Measurements from ENCODE around the gene COBLL1. TPM values are rescaled to one million over a fixed set of nuclear protein-coding genes. Genes with fewer than 3 reads are reported as not detected.

COBLL1 gene
- total RNA-seq, 1 experiment from 2014 or later: 0.89 TPM

DNA sequence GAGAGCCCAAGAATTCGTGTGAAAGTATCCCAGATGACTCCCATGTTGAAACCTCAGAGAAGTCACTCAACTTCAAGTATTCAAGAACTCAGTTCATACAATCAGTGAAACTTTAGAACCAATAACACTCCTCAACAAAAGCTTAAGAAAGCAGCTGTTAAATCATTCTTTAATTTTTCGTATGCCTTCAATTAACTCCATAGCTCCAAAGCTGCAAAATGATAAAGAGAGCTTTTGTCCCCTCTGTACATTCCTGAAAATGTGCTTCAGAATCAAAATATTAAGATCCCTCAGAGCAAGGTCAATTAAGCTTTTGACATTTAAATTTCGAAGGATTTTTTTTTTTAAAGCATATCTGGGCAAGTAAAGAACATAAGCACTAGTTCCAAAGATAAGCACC, 4.7 kb downstream of the COBLL1 start:
- Histone ChIP-seq H3K4me3 (no peak overlapping the region), H3K9me3 (no peaks in the 10 kb centered on the region), H3K27me3 (no peaks in the 10 kb centered on the region), H3K36me3 (no peaks in the 10 kb centered on the region)
- no peak for DNase-seq

DNA sequence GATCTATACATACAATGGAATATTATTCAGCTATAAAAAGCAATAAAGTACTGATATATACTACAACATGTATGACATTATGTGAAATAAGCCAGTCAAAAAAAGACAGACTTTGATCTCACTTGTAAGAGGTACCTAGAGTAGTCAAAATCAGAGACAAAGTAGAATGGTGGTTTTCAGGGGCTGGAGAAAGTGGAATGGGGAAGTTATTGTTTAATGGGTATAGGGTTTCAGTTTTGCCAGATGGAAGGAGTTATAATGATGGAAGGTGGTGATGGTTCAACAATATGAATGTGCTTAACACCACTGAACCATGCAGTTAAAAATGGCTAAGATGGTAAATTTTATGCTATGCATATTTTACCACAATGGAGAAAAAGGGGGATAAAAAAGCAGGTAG, 6.3 kb downstream of the COBLL1 start:
- DNase-seq: no peak
- no peak overlapping the region for H3K4me3 ChIP-seq
- no peaks in the 10 kb centered on the region for H3K27me3 ChIP-seq
- H3K9me3 ChIP-seq: no peaks in the 10 kb centered on the region
- H3K36me3 ChIP-seq: no peaks in the 10 kb centered on the region

DNA sequence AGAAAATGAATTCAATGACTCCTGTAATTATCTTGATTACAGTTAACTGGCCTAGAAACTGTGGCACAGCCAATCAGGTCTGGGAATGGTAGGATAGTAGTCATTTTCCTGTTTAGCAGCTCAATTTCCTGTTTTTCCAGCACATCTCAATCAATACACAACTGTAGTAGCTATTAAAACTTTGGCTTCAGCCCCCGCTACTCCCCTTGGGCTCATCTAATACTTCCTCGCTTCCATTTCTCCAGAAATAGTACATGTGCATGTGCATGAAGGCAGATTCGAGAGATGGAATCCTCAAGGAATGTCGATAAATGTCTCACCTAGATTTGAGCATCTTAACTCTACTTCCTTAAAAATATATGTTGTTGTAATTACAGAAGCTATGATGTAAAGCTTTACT, 9.7 kb downstream of the COBLL1 start:
- Histone ChIP-seq H3K9me3 (no peaks in the 10 kb centered on the region), H3K4me3 (no peak overlapping the region), H3K27me3 (no peaks in the 10 kb centered on the region), H3K36me3 (no peaks in the 10 kb centered on the region)
- DNase-seq: no peak

DNA sequence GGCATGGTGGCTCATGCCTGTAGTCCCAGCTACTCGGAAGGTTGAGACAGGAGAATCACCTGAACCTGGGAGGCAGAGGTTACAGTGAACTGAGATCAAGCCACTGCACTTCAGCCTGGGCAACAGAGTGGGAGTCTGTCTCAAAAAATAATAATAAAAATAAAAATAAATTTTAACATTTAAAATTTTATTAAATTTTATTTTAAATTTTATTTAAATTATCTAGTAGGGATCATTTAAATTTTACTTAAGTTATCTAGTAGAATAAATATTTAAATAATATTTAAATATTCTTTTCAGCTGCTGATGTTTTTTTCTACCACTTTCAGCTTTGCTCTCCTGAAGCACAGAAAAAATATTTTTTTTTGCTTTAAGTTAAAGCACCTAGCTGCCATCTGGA, 10.4 kb downstream of the COBLL1 start:
- DNase-seq: no peak
- Histone ChIP-seq H3K9me3 (no peaks in the 10 kb centered on the region), H3K27me3 (no peaks in the 10 kb centered on the region), H3K36me3 (no peaks in the 10 kb centered on the region), H3K4me3 (no peak overlapping the region)

DNA sequence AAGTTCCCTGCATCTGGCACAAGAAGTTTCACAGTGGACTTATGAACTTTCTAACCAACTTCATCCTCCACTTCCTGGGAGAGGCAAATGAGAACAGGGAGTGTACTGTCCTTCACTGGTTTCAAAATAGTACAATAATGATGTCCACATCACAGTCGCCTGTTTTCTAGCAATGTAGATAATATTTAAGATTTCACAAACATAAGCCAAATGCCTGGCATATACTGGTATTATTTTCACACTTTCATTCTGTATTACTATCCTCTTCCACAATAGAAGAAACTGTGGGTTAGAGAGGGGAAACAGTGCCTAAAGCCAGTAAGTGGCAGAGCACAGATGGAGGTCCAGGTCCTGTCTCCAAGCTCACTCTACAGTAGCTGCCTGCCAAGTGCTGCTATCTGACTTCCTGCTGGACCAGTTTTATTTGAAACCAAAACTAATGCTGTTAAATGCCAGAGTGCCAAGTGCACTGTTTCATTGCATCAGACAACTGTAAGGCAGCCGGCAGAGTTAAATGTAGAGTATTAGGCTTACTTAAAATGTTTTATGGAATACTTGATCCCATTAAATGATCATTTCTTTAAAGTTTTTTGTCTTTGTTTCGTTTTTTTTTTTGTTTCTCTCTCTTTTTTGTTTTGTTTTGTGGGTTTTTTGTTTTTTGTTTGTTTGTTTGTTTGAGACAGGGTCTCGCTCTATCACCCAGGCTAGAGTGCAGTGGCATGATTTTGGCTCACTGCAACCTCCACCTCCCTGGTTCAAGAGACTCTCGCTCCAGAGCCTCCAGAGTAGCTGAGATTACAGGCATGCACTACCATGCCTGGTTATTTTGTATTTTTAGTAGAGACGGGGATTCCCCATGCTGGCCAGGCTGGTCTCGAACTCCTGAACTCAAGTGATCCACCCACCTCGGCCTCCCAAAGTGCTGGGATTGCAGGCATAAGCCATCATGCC, 15.1 kb downstream of the COBLL1 start:
- Histone ChIP-seq H3K27me3 (no peaks in the 10 kb centered on the region), H3K36me3 (no peaks in the 10 kb centered on the region), H3K9me3 (no peaks in the 10 kb centered on the region), H3K4me3 (no peak overlapping the region)
- peak; percentile 82 for DNase-seq

DNA sequence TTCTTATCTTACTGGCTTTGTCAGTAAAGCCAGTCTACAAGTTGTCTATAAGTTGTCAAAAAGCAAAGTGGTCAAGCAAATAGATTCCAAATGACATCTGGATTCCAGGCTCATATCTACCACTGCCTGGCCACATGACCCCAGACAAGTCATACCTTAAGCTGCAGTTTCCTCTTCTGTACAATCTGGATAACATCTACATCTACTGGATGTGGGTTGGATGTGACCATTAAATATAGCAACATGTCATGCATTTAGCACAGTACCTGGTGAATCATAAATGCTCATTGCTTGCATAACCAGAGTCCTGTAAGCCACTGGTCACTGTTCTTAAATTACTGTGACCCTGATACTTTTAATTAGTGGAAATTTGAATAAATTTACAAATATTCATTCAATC, 16.8 kb downstream of the COBLL1 start:
- H3K9me3 ChIP-seq: no peaks in the 10 kb centered on the region
- DNase-seq: no peak
- H3K4me3 ChIP-seq: no peak overlapping the region
- H3K27me3 ChIP-seq: no peaks in the 10 kb centered on the region
- no peaks in the 10 kb centered on the region for H3K36me3 ChIP-seq

DNA sequence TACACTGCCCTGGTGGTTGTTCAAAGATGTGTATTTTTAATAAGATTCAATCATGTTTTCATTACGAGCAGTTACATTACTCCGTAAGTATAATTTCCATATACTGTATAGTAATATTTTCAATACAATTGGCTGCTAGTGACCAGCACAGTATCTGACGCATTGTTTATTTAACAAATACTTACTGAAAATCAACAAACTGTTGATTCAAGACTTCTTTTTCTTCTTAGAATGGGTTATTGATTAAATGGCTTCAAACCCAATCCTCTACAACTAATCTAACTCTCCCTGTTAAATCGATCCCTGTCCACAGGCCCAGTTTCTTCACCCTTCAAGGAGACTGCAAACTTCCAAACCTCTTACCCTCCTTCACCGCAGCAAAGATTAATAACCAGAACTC, 18.5 kb downstream of the COBLL1 start:
- H3K36me3 ChIP-seq: no peaks in the 10 kb centered on the region
- no peak overlapping the region for H3K4me3 ChIP-seq
- H3K27me3 ChIP-seq: no peaks in the 10 kb centered on the region
- DNase-seq: no peak
- H3K9me3 ChIP-seq: no peaks in the 10 kb centered on the region

DNA sequence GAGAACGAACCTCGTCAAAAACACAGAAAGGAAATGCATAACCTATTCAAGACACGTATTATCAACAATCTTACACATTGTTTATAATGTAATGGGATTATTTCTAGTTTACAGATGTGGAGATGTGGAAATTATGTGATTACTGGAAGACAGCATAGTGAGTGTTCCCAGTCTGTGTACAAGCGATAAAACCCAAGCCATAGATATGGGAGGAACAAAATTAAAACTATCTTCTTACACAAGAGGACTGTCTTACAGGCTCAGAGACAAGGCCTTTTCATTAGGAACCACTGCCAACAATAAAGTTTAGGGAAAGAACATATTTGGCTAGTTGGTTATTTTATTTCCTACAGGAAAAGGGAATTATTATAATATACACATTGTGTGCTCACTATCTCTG, 20.3 kb downstream of the COBLL1 start:
- Histone ChIP-seq H3K4me3 (no peak overlapping the region), H3K9me3 (no peaks in the 10 kb centered on the region), H3K27me3 (no peaks in the 10 kb centered on the region), H3K36me3 (no peaks in the 10 kb centered on the region)
- no peak for DNase-seq

DNA sequence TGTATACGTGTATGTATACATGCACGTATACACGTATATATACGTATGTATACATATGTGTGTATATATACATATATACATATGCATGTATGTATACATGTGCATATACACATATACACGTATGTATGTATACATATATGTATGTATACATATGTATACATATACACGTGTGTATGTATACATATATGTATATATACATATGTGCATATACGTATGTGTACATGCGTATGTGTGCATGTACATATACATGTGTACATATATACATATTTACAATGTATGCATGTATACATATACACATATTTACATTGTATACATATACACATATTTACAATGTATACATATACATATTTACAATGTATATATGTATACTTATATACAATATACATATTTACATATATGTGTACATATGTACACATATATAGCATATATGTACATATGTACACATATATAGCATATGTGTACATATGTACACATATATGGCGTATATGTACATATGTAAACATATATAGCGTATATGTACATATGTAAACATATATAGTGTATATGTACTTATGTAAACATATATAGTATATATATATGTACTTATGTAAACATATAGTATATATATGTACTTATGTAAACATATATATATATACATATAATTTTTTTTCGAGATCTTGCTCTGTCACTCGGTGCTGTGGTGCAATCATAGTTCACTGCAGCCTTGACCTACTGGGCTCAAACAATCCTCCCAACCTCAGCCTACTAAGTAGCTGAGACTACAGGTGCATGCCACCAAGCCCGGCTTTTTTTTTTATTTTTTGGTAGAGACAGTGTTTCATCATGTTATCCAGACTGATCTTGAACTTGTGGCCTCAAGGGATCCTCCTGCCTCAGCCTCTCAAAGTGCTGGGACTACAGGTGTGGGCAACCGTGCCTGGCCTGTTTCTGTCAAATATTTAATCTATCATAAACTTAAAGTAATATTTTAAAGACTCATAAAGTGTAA, 23.2 kb downstream of the COBLL1 start:
- no peaks in the 10 kb centered on the region for H3K27me3 ChIP-seq
- H3K36me3 ChIP-seq: no peaks in the 10 kb centered on the region
- H3K4me3 ChIP-seq: no peak overlapping the region
- no peaks in the 10 kb centered on the region for H3K9me3 ChIP-seq
- DNase-seq: no peak

DNA sequence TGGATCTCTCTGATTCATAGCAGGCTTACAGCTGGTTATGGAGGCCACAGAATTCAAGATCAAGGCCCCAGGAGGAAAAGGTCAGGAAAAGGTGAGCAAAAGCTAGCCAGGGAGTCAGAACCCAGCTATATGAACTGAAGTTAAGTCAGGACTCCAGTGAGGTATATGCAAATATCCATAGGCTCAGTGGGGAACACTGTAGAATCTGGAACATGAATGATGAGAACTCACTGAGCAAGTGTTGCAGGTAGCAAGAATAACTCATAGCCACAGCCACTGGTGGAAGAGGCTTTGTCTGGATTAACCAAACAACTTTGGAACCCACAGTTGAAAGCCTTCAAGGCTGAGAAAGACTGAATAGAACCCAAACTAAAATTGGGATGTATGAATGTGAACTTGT, 24.7 kb downstream of the COBLL1 start:
- no peaks in the 10 kb centered on the region for H3K9me3 ChIP-seq
- no peak overlapping the region for H3K4me3 ChIP-seq
- no peaks in the 10 kb centered on the region for H3K27me3 ChIP-seq
- no peak for DNase-seq
- no peaks in the 10 kb centered on the region for H3K36me3 ChIP-seq

DNA sequence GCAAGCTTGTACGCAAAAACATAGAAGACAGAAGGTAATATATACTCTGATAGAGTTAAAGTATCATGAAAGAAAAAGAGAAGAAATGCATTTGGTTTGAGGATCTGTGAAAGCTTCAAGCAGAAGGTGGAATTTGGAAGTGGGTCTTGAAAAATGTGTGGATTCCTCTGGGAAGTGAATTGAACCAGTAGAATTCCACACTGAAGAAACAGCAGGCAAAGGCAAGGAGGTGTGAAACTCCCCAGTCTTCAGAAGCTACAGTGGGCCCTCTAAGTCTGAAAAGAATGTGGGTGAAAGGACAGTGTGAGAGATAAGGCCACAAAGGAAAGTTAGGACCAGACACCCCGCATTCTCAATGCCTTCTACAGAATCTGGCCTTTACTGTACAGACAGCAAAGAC, 25.6 kb downstream of the COBLL1 start:
- Histone ChIP-seq H3K27me3 (no peaks in the 10 kb centered on the region), H3K36me3 (no peaks in the 10 kb centered on the region), H3K4me3 (no peak overlapping the region), H3K9me3 (no peaks in the 10 kb centered on the region)
- no peak for DNase-seq

DNA sequence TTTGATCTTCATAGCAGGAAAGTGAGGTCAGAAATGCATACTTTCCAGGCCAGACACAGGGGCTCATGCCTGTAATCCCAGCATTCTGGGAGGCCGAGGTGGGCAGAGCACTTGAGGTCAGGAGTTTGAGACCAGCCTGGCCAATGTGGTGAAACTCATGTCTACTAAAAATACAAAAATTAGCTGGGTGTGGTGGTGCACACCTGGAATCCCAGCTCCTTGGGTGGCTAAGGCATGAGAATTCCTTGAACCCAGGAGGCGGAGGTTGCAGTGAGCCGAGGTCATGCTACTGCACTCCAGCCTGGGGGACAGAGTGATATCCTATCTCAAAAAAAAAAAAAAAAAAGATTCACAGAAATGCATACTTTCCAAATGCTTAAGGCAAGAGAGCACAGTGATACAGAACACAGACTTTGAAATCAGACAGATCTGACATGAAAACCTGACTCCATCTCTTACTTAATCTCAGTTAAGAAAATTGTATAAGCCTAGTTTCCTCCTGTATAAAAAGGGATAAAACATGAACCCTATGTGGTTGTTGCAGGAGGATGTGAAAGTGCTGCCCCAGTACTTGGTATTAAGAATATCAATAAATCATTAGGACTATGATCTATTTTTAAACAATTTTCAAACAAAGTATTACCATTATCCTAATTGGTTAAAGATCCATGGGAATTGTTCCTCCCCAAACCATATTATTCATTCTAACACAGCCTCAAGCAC, 26.4 kb downstream of the COBLL1 start:
- no peaks in the 10 kb centered on the region for H3K9me3 ChIP-seq
- DNase-seq: no peak
- H3K27me3 ChIP-seq: no peaks in the 10 kb centered on the region
- no peak overlapping the region for H3K4me3 ChIP-seq
- H3K36me3 ChIP-seq: no peaks in the 10 kb centered on the region

DNA sequence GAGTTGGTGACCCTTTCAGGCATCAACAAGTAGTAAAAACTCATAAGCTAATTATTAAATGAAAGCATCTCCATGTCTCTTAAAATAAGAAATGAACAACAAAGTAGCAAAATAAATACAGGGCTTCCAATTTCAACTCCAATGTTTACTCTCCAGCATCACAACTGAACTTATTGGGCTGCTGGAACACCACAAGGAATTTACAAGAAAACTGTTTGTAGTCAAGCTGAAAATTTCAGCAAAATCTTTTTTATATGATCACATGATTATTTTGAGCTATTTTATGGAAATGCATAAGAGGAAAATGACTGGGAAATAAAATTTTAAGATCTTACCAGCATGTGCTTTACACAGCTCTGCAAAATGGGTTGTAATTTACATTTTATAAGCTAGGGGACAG, 28.1 kb downstream of the COBLL1 start:
- Histone ChIP-seq H3K36me3 (no peaks in the 10 kb centered on the region), H3K9me3 (no peaks in the 10 kb centered on the region), H3K27me3 (no peaks in the 10 kb centered on the region), H3K4me3 (no peak overlapping the region)
- DNase-seq: no peak

DNA sequence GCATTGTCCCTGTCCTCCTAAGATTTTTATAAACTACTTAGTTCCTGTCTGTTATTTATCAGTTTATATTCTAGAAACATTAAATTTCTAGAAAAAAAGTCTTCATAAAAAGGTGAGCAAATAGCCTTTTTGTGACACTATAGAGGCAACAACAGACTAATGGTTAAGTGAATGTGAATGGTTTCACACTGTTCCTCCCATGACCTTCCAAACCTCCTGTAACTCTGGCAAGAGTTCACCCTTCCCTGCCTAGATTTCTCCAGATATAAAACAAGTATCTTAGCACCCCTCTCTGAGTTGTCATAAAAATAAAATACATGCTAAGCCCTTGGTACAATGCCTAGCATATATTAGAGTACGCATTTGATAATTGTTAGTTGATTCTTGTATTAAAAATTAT, 29.2 kb downstream of the COBLL1 start:
- Histone ChIP-seq H3K27me3 (no peaks in the 10 kb centered on the region), H3K36me3 (no peaks in the 10 kb centered on the region), H3K9me3 (no peaks in the 10 kb centered on the region), H3K4me3 (no peak overlapping the region)
- DNase-seq: no peak

DNA sequence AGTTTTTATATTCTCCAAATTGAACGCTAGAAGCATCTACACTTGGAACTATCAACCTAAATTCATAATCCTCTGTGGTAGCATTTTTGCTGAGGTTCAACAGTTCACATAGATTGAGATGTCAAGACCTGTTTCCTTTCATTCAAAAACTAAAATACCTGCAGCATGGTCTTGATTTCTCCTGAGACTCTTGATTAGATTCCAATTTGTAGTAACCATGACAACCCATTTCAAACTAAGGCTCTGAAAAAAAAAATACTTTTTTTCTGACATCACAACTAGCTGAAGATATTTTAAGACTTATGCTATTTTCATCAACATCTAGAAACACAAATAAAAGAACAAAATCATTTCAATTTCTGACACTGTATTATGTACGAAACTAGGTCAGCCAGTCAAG, 29.8 kb downstream of the COBLL1 start:
- DNase-seq: no peak
- Histone ChIP-seq H3K36me3 (no peaks in the 10 kb centered on the region), H3K4me3 (no peak overlapping the region), H3K27me3 (no peaks in the 10 kb centered on the region), H3K9me3 (no peaks in the 10 kb centered on the region)

DNA sequence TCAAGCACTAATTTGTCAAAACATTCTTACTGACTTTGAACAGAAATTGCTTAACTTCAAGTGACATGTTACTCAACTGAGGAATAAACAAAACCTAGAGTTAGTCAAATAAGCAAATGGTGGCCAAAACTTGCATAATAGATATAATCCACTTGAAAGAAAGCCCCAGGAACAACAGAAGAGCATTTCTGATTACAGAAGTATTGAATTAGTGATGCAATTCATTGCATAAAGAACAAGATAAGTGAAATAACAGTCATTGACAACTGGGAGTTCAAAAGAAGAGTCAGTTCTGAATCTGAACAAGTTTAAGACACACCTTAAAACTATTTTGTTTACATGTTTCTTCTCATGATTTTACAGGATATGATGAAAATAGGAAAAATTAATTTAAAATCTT, 30.8 kb downstream of the COBLL1 start:
- Histone ChIP-seq H3K4me3 (no peak overlapping the region), H3K9me3 (no peaks in the 10 kb centered on the region), H3K36me3 (no peaks in the 10 kb centered on the region), H3K27me3 (no peaks in the 10 kb centered on the region)
- DNase-seq: no peak

DNA sequence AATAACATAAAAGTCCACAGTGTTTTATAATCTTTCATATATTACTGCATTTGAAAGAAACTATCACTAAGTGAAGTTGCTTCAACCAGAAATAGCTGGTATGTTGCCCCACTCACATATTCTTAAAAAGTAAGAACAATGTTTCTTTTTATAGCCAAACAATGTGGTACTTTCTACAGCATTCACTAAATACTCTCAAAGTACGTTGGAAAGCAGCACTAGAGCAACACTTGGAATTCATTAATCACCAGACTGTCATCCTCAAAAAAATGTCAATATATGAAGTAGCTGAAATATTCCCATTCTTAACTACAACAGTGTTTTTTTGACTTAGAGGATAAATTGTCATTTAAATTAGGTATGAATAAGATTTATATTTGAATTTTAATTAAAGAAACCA, 32.8 kb downstream of the COBLL1 start:
- no peak for DNase-seq
- Histone ChIP-seq H3K36me3 (no peaks in the 10 kb centered on the region), H3K27me3 (no peaks in the 10 kb centered on the region), H3K9me3 (no peaks in the 10 kb centered on the region), H3K4me3 (no peak overlapping the region)

All from MG63 (cell line).